Amniotic stem cell (primary cell): ENCODE data around the gene STK11.

Experiments
- DNase-seq: peaks from one replicate; lab custom pipeline; 2025; lab: John Stamatoyannopoulos, UW

STK11 gene

GRCh38 chr19:1251330-1252220 is 46.0 kb downstream of the STK11 start:
- no peak for DNase-seq

- peak; percentile 43 for DNase-seq
Measured at GRCh38 chr19:1252221-1252820, 46.7 kb downstream of the STK11 start.

DNA sequence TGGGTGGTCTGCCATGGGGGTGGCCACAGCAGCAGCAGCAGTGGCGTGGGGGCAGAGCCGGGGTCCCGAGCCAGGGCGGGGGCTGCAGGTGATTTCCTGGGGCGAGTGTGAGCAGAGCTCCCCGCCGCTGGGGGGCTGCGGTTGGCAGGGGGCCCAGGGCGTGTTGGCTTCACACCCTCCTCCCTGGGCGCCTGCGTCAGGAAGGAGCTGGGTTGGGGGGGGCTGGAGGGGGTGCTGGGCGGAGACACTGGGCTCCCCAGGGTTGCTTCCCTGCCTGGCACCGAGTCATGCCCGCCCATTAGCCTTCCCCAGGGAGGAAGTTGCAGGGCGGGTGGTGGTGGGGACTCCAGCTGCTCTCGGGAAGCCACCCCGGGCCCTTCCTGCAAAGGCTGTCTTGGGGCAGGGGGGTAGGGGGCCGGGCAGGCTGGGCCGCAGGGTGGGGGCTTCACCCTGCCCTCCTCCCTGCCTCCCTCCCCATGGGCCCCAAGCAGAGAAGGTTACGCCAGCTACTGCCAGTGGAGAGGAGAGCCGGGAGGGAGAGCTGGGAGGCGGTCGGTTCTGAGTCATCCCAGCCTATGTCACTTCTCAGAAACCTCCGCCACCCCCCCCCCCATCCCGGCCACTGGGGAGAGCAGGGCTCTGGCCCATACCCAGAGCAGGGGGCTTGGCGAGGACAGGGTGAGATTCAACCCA is 47.4 kb downstream of the STK11 start:
- peak; percentile 94 for DNase-seq

DNA sequence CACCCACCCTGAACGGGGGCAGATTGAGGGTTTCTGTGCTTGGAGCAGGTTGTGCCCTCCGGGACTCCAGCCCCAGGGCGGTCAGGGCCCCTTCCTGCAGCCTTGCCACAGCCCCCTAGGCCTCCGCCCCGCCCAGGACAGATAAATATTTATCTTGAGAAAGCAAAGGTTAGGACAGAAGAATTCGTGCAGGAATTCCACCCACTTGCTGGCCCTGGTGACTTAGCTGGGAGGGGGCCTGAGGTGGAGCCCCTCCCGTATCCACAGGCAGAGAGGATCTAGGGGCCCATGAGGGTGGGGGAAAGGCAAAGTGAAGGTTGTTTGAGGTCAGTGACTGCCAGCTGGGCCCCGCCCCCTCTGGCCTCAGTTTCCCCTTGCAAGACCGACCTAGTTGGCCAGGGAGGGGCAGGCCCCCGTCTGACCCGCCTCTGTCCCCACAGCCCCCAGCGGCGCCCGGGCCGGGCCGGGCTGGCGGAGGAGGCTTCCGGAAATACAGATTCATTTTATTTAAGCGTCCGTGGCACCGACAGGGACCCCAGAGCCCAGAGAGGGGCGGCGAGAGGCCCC is 48.0 kb downstream of the STK11 start:
- DNase-seq: peak; percentile 54

GRCh38 chr19:1254081-1254527 is 48.5 kb downstream of the STK11 start:
- no peak for DNase-seq

DNA sequence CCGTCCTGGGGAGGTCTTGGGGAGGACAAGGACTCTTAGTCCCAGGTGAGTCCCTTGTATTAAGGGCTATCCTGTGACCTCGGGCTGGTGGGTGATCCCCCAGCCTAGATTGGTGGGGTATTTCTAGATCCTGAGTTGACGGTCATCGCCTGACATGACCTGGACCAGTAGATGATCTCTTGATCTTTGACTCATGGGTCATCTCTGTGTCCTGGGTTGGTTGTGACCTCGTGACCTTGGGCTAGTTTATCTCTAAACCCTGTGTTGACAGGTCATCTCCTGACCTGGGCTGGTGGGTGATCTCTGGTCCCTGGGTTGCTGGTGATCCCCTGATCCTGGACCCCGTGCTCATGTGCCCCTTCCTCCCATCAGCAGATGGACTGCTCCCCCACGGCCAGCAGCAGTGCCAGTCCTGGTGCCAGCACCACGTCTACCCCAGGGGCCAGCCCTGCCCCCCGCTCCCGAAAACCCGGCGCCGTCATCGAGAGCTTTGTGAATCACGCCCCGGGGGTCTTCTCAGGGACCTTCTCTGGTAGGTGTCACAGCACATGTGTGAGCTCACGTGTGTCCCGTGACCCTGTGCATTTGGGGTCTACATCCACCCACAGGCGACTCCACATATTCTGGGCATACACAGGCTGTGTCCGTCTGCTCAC is 49.1 kb downstream of the STK11 start:
- no peak for DNase-seq

GRCh38 chr19:1255186-1256161 is 49.9 kb downstream of the STK11 start:
- no peak for DNase-seq

- no peak for DNase-seq
Measured at GRCh38 chr19:1256646-1257474, 51.3 kb downstream of the STK11 start.

GRCh38 chr19:1257475-1258162 is 52.0 kb downstream of the STK11 start:
- no peak for DNase-seq

GRCh38 chr19:1258163-1258492 is 52.5 kb downstream of the STK11 start:
- DNase-seq: no peak

DNA sequence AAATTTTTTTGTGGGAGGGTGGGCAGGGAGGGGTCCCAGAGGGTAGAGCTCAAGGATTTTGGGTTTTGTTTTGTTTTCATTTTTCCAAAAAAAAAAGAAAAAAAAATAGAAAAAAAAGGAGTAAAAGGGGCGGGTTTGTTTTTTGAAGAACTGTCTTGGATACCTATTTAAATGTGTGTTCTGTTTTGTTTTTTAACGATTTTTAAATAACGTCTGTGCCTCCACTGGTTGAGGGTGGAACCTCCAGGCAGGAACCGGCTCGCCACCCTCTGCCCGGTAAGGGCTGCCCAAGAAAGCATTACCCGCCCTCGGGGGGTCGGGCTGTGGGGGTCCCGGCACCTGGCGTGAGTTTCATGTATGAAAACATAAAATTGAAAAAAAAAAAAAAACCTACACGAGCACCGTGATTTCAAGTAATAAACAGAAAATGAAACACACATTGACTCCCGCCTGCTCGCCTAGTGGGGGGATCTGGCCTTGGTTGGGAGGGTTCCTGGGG is 53.2 kb downstream of the STK11 start:
- no peak for DNase-seq

GRCh38 chr19:1259206-1259875 is 53.8 kb downstream of the STK11 start:
- DNase-seq: no peak

- DNase-seq: no peak
Measured at GRCh38 chr19:1259876-1260748, 54.5 kb downstream of the STK11 start.

- peak; percentile 82 for DNase-seq
Measured at GRCh38 chr19:1260749-1261537, 55.4 kb downstream of the STK11 start.

DNA sequence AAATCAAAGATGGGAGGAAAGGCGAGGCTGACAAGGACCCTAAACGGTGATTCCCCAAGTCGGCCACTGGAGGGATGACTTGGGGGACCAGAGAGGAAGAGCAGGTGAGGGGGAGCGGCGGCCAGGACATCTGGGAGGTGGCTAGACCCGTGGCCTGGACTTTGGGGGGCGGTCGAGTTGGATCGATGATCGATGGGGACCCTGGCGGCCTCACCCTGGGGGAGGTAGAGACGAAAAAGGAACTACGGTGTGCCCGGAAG is 55.9 kb downstream of the STK11 start:
- no peak for DNase-seq

DNA sequence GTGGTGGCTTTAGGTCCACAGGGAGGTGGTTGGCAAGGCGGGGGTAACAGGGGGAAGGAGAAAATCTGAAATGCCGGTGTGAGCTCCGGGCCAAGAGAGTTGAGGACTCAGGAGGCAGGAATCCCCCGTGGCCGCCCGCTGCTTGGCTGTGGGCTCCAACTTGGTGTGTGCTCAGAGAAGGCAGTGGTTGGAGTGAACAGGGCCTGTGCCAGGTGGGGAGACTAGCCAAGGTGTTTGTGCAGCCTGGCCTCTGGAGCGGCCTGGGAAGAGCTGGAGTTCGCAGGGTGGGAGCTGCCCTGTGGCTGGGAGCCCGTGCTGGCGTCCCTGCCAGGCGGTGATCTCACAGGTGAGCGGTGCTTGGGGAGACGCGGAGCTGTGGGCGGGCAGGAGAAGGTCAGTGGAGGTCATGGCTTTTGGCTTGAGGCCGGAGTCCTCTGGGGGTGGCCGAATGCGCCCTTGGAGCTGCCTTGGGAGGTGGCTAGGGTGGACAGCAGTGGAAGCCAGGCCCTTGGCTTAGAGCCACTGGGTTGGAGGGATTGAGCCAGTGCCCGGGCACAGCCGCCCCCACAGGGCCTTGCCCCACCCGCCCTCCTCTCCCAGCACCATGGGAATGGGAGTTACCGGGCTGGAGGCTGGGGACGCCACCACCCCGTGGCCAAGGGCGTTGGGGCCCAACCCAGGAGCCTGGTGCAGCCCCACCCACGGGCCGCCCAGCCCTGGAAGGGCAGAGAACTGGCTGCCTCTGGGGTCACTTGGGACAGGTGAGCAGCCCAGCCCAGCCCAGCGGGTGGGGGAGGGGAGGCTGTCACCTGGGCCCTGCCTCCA is 56.4 kb downstream of the STK11 start:
- DNase-seq: no peak
